ENCODE measurements around the gene NSD1. TPM values are rescaled to one million over a fixed set of nuclear protein-coding genes. Genes with fewer than 3 reads are reported as not detected.

The NSD1 gene
- total and polyA plus RNA-seq, 3 donors from 2014 or later = 66.0 to 86.6 (median 71.2) TPM

- no peak for DNase-seq
- Histone ChIP-seq H3K36me3 (ENCODE audit: low read depth, missing control alignments) (no peaks in the 10 kb centered on the region), H3K9me3 (no peaks in the 10 kb centered on the region), H3K4me3 (no peak overlapping the region), H3K4me1 (no peaks in the 10 kb centered on the region), H3K27ac (no peak overlapping the region), H3K27me3 (no peaks in the 10 kb centered on the region)
- intact Hi-C loops (cut with DNase I; ENCODE audit: low total_unique reads) = no loop called here
- WGBS, 2 donors = 81 to 86% methylated on average over 6 of the region's 6 CpGs
- no peak for TF ChIP-seq CTCF (IDR thresholded peaks at IDR 0.05)
Measured at GRCh38 chr5:177154003-177154643, 20.6 kb downstream of the NSD1 start.

GRCh38 chr5:177162379-177162778 is 28.8 kb downstream of the NSD1 start:
- Histone ChIP-seq H3K9me3 (no peaks in the 10 kb centered on the region), H3K36me3 (ENCODE audit: low read depth, missing control alignments) (no peaks in the 10 kb centered on the region), H3K4me1 (no peaks in the 10 kb centered on the region), H3K27ac (no peak overlapping the region), H3K27me3 (no peaks in the 10 kb centered on the region), H3K4me3 (no peak overlapping the region)
- intact Hi-C loops (cut with DNase I; ENCODE audit: low total_unique reads) = no loop called here
- DNase-seq = no peak
- TF ChIP-seq POLR2A (IDR thresholded peaks at IDR 0.05) (no peak), CTCF (IDR thresholded peaks at IDR 0.05) (no peak)
- WGBS, 2 donors = 88 to 95% methylated on average over 3 to 6 of the region's 6 CpGs

- no peaks in the 10 kb centered on the region for H3K4me1 ChIP-seq
- TF ChIP-seq CTCF (IDR thresholded peaks at IDR 0.05) (no peak), POLR2A (IDR thresholded peaks at IDR 0.05) (no peak)
- H3K4me3 ChIP-seq = no peak overlapping the region
- no peak for DNase-seq
- no peaks in the 10 kb centered on the region for H3K9me3 ChIP-seq
- 94 to 96% methylated on average over 2 of the region's 2 CpGs for WGBS, 2 donors
- H3K36me3 ChIP-seq (ENCODE audit: low read depth, missing control alignments) = no peaks in the 10 kb centered on the region
- H3K27ac ChIP-seq = no peak overlapping the region
- H3K27me3 ChIP-seq = no peaks in the 10 kb centered on the region
- intact Hi-C loops (cut with DNase I; ENCODE audit: low total_unique reads) = no loop called here
Measured at GRCh38 chr5:177163500-177163899, 29.9 kb downstream of the NSD1 start.

- no peak for DNase-seq
- 92 to 94% methylated on average over 15 of the region's 15 CpGs for WGBS, 2 donors
- H3K27me3 ChIP-seq = no peaks in the 10 kb centered on the region
- no peak overlapping the region for H3K4me3 ChIP-seq
- intact Hi-C loops (cut with DNase I; ENCODE audit: low total_unique reads) = no loop called here
- TF ChIP-seq CTCF (IDR thresholded peaks at IDR 0.05) = no peak
- TF ChIP-seq POLR2A (IDR thresholded peaks at IDR 0.05) = no peak
- no peaks in the 10 kb centered on the region for H3K9me3 ChIP-seq
- no peak overlapping the region for H3K27ac ChIP-seq
- no peaks in the 10 kb centered on the region for H3K36me3 ChIP-seq (ENCODE audit: low read depth, missing control alignments)
- H3K4me1 ChIP-seq = no peaks in the 10 kb centered on the region
Measured at GRCh38 chr5:177169271-177169670, 35.7 kb downstream of the NSD1 start.

- H3K4me3 ChIP-seq = no peak overlapping the region
- 69 to 71% methylated on average over 2 of the region's 2 CpGs for WGBS, 2 donors
- no peaks in the 10 kb centered on the region for H3K27me3 ChIP-seq
- peaks cover 6% of the 10 kb centered on the region for H3K4me1 ChIP-seq
- no peak for DNase-seq
- TF ChIP-seq CTCF (IDR thresholded peaks at IDR 0.05) = no peak
- H3K27ac ChIP-seq = no peak overlapping the region
- H3K9me3 ChIP-seq = no peaks in the 10 kb centered on the region
- H3K36me3 ChIP-seq (ENCODE audit: low read depth, missing control alignments) = no peaks in the 10 kb centered on the region
- intact Hi-C loops (cut with DNase I; ENCODE audit: low total_unique reads) = no loop called here
Measured at GRCh38 chr5:177171961-177172360, 38.4 kb downstream of the NSD1 start.

All from testis (tissue), 3 donors.